ENCODE measurements around the gene SEC22C. TPM values are rescaled to one million over a fixed set of nuclear protein-coding genes. Genes with fewer than 3 reads are reported as not detected.
"Not testable (repeated sequence)": the region's sequence is repeated elsewhere in the genome, so short reads cannot be mapped to it uniquely, and the experiment has no call there.

The SEC22C gene
- total and polyA plus RNA-seq, 2 of the 4 experiments (the other 2 are of a cell fraction), result 24.0 to 43.9 TPM

DNA sequence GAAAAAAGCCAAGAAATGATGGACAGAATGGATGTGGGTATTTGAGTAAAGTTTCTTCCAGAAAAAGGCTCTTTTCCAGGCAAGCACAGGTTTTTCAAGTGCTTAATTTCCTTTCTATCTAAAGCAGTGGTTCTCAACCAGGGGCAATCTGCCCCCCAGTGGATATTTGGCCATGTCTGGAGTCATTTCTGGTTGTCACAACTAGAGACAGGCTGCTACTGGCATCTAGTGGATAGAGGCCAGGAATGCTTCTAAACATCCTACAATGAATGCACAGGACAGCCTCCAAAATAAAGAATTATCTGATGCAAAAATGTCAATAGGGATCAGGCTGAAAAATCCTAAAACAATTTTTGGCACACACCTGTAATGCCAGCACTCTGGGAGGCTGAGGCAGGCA lies 23.9 kb downstream of the SEC22C start:
- DNase-seq (no peak), ATAC-seq (ENCODE audit: low read depth) (no peak)
- no peak overlapping the region for H3K4ac ChIP-seq (ENCODE audit: low read depth, low read length)
- ChIA-PET CTCF (interaction anchor here (0.7 to 2.9 kb wide), 2 partner anchors 11 to 82 kb away, joined by 3 to 10 read pairs; no protein-coding TSS in a partner anchor), POLR2A (ENCODE audit: unreplicated experiment) (no interaction called here)
- intact Hi-C loops (cut with micrococcal nuclease) (no loop called here), dilution Hi-C loops (cut with HindIII; ENCODE audit: low sequenced_read_pairs, unreplicated experiment) (no loop called here), in situ Hi-C loops (cut with MboI; ENCODE audit: low sequenced_read_pairs) (no loop called here)
- H2AK5ac ChIP-seq (ENCODE audit: low read depth, low read length), result no peak overlapping the region
- H3K27me3 ChIP-seq (ENCODE audit: control insufficient read depth, insufficient read depth, low read length), result no peaks in the 10 kb centered on the region
- no peak overlapping the region for H3K56ac ChIP-seq (ENCODE audit: extremely low read depth, insufficient read depth, low read length)
- no peaks in the 10 kb centered on the region for H3K9me3 ChIP-seq (ENCODE audit: control insufficient read depth, insufficient read depth, low read length)
- H3K79me1 ChIP-seq (ENCODE audit: low read depth in 1 of 2, low read length in 2 of 2), result peaks cover 0 to 2% of the 10 kb centered on the region in 2 experiments; a peak in 2 of 4 replicates
- no peak overlapping the region for H2AK9ac ChIP-seq (replicated peaks; ENCODE audit: low read depth, low read length, poor library complexity)
- no peaks in the 10 kb centered on the region for H3K4me1 ChIP-seq (ENCODE audit: control insufficient read depth, insufficient read depth, low read length)
- no peak overlapping the region for H3K23ac ChIP-seq (ENCODE audit: low read depth, low read length)
- BruUV-seq (replicated peaks), result no TSS peak
- no peak overlapping the region for H2BK20ac ChIP-seq (ENCODE audit: low read depth, low read length)
- no peak overlapping the region for H3K14ac ChIP-seq (replicated peaks; ENCODE audit: low read depth, low read length)
- no peak overlapping the region for H2BK5ac ChIP-seq (ENCODE audit: low read depth, low read length, poor library complexity, severe bottlenecking)
- H3K9ac ChIP-seq (ENCODE audit: low read depth, low read length), result no peak overlapping the region
- H2AFZ ChIP-seq (replicated peaks; ENCODE audit: low read length, poor library complexity), result no peak overlapping the region
- TF ChIP-seq, protein P1, sequence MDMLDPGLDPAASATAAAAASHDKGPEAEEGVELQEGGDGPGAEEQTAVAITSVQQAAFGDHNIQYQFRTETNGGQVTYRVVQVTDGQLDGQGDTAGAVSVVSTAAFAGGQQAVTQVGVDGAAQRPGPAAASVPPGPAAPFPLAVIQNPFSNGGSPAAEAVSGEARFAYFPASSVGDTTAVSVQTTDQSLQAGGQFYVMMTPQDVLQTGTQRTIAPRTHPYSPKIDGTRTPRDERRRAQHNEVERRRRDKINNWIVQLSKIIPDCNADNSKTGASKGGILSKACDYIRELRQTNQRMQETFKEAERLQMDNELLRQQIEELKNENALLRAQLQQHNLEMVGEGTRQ (IDR thresholded peaks at IDR 0.05; ENCODE audit: low read depth, low read length), result no peak
- no peak overlapping the region for H4K8ac ChIP-seq (ENCODE audit: low read depth in 2 of 2, low read length in 2 of 2)
- no peak overlapping the region for H4K91ac ChIP-seq (ENCODE audit: insufficient read depth, low read depth, low read length)
- H3K36me3 ChIP-seq (ENCODE audit: control insufficient read depth, insufficient read depth, low read length), result peaks cover 42% of the 10 kb centered on the region
- peaks cover 4% of the 10 kb centered on the region; the same call in 1 of the 2 replicates for H3K9me1 ChIP-seq (ENCODE audit: insufficient read depth, low read length)
- no peak overlapping the region for H3K4me2 ChIP-seq (ENCODE audit: low read depth, low read length)
- H2BK120ac ChIP-seq (ENCODE audit: low read depth, low read length), result no peak overlapping the region
- no peak overlapping the region for H3K4me3 ChIP-seq (ENCODE audit: insufficient read depth, low read depth, low read length)
- H3K18ac ChIP-seq (ENCODE audit: low read depth, low read length), result no peak overlapping the region
- H2BK15ac ChIP-seq (ENCODE audit: low read depth, low read length), result no peak overlapping the region
- H4K20me1 ChIP-seq (ENCODE audit: insufficient read depth, low read length), result no peaks in the 10 kb centered on the region; the same call in 1 of the 2 replicates
- no peak overlapping the region for H3K27ac ChIP-seq (ENCODE audit: insufficient read depth, low read length)
- H4K5ac ChIP-seq (ENCODE audit: low read depth, low read length), result no peak overlapping the region

DNA sequence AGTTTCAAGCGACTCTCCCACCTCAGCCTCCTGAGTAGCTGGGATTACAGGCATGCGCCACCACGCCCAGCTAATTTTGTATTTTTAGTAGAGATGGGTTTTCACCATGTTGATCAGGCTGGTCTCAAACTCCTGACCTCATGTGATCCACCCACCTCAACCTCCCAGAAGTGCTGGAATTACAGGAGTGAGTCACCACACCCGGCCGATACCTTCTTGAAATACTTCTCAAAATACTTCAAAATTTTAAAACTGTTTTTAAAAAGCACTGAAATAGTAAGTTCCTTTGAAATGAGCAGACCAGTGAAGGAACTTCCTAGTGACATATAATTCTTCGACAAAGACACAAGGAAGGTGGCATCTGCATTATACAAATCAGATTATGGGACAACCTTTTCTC lies 24.9 kb downstream of the SEC22C start:
- H2AK5ac ChIP-seq (ENCODE audit: low read depth, low read length); H3K9me3 ChIP-seq (ENCODE audit: control insufficient read depth, insufficient read depth, low read length); DNase-seq; H2AFZ ChIP-seq (replicated peaks; ENCODE audit: low read length, poor library complexity); H3K27ac ChIP-seq (ENCODE audit: insufficient read depth, low read length); H3K4ac ChIP-seq (ENCODE audit: low read depth, low read length); H2BK15ac ChIP-seq (ENCODE audit: low read depth, low read length); BruUV-seq (replicated peaks); H3K27me3 ChIP-seq (ENCODE audit: control insufficient read depth, insufficient read depth, low read length); H2BK5ac ChIP-seq (ENCODE audit: low read depth, low read length, poor library complexity, severe bottlenecking); in situ Hi-C loops (cut with MboI; ENCODE audit: low sequenced_read_pairs); H3K23ac ChIP-seq (ENCODE audit: low read depth, low read length); H2AK9ac ChIP-seq (replicated peaks; ENCODE audit: low read depth, low read length, poor library complexity); H3K9me1 ChIP-seq (ENCODE audit: insufficient read depth, low read length); H3K56ac ChIP-seq (ENCODE audit: extremely low read depth, insufficient read depth, low read length); H4K8ac ChIP-seq (ENCODE audit: low read depth in 2 of 2, low read length in 2 of 2); CTCF ChIA-PET; H3K4me1 ChIP-seq (ENCODE audit: control insufficient read depth, insufficient read depth, low read length); H4K91ac ChIP-seq (ENCODE audit: insufficient read depth, low read depth, low read length); H2BK20ac ChIP-seq (ENCODE audit: low read depth, low read length); H3K18ac ChIP-seq (ENCODE audit: low read depth, low read length); H4K20me1 ChIP-seq (ENCODE audit: insufficient read depth, low read length); H2BK120ac ChIP-seq (ENCODE audit: low read depth, low read length); H3K14ac ChIP-seq (replicated peaks; ENCODE audit: low read depth, low read length); H3K9ac ChIP-seq (ENCODE audit: low read depth, low read length); H3K4me3 ChIP-seq (ENCODE audit: insufficient read depth, low read depth, low read length); intact Hi-C loops (cut with micrococcal nuclease); POLR2A ChIA-PET (ENCODE audit: unreplicated experiment); H3K79me1 ChIP-seq (ENCODE audit: low read depth in 1 of 2, low read length in 2 of 2); dilution Hi-C loops (cut with HindIII; ENCODE audit: low sequenced_read_pairs, unreplicated experiment); H3K4me2 ChIP-seq (ENCODE audit: low read depth, low read length); ATAC-seq (ENCODE audit: low read depth); H4K5ac ChIP-seq (ENCODE audit: low read depth, low read length): not testable (repeated sequence)
- WGBS, 2 experiments (ENCODE audit: extremely low coverage in 2 of 2, insufficient read length in 1 of 2), result no CpG with 5 or more reads among the region's 6 CpGs
- H3K36me3 ChIP-seq (ENCODE audit: control insufficient read depth, insufficient read depth, low read length), result peaks cover 39% of the 10 kb centered on the region

Measured in IMR-90 (cell line).